ENCODE data around the gene CREB3L1.
"Not testable (repeated sequence)": the region's sequence is repeated elsewhere in the genome, so short reads cannot be mapped to it uniquely, and the experiment has no call there.

CREB3L1 gene

DNA sequence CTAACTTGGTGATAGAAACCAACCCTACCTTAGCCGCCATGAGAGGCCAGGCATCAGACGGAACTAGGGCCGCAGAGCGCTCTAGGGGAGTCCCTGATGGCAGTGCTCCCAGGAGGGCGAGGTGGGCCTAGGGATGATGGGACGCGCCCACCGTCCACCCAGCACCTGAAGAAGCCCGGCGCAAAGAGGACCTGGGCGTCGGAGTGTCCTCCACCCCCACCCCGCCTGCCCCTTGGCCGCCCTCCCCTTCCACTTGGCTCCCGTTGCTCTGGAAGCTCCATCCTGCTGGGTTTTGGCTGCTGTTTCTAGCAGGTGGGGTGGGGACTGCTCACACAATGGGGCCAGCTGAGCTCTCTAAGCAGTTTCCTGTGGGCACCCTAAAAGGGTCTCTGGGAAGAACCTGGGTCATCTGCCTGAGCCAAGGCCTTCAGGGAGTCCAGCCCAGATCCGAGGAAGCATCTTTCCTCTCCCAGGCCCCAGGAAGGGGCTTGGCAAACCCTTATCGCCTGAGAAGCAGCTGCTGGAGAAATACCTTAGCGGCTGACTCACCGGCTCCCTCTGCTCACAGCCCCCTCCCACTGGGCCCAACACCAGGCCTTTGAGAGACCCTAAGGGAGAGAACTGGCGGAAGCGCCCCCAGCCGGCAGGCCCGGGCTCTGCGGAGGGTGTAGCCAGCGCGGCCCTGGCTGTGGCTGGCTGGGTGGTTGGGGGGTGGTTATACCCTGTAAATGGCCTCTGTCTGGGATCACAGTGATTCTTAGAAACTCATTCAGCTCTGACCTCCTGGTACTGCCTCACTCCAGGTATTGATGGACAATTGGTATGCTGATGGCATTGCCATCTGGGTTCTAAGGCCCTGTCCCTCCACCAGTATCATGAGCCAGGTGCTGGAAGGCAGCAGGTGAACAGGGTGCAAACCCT, 19.3 kb downstream of the CREB3L1 start:
- DNase-seq, result peak; percentile 33

DNA sequence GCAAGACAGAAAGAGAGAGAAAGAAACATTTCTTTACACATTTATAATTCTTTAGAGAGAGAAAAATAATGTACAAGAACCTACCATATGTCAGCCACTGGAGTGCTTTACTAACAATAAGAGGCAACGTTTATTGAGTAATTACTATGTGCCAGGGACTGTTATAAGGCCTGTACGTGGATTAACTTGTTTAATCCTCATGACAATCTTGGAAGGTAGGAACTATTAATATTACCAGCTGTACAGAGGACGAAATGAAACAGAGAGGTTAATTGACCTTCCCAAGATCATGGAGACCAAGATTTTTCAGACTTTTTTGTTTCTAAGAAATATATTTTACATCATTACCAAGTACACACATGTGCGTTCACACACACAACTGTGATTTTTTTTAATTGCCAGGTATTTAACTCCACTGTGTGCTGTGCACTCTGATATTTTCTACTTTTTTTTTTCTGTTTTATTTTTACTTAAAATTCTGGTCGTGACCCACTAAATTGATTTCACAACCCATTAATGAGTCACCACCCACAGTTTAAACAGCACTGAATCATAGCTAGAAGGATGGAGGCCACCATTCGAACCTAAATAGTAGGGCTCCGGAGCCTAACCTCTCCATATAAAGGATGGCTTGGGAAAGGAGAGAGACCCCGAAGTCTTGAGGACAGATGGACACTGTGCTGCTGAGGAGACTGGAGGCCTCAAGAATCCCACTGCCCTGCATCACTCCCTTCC, 21.4 kb downstream of the CREB3L1 start:
- DNase-seq, result no peak

DNA sequence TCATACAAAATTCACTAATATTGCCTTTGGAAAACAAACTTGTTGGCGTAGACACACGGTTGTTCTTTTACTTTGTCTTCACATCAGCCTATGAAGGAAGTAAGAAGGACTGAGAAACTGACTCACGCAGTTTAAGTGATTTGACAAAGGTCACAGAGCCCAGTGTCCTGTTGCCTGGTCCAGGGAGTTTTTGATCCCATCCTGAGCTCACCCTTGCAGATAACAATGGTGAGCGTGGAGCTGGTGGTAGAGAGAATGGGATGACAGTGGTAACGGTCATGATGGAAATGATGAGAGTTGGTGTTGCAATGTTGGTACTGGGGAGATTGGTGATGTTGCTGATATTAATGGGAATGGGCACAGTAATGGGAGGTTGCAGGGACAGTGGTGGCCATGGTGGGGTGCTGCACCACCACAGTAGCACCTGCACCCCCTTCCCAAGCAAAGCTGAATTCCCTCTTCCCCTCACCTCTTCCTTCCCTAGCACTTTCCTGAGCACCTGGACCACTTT, 22.0 kb downstream of the CREB3L1 start:
- DNase-seq, result no peak

DNA sequence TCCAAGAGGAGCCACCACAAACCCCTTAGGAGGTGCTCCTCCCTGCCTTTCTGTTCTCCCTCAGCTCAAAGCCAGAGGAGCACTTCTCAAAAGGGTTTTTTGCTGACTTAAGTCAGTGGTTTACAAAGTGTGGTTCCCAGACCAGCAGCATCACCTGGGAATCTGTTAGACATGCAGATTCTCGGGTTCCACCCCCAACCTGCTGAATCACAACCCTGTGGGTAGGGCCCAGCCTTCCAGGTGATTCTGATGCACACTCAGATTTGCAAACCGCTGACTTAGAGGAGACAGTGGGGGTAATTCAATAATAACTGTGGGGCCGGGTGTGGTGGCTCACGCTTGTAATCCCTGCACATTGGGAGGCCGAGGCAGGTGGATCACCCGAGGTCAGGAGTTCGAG, 22.8 kb downstream of the CREB3L1 start:
- DNase-seq, result no peak

DNA sequence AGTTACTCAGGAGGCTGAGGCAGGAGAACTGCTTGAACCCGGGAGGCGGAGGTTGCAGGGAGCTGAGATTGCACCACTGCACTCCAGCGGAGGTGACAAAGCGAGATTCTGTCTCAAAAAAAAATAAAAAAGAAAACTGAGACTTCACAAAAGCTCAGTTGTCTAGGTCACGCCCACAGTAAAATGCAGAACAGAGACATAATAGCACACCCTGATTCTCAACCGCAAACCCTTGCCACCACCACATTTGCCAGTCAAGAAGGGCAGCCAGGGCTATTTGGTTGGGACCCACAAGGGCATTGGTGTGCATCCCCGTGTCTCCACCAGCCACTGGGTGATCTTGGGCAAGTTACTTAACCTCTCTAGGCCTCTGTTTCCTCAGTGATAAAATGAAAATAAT, 25.4 kb downstream of the CREB3L1 start:
- DNase-seq, result no peak

DNA sequence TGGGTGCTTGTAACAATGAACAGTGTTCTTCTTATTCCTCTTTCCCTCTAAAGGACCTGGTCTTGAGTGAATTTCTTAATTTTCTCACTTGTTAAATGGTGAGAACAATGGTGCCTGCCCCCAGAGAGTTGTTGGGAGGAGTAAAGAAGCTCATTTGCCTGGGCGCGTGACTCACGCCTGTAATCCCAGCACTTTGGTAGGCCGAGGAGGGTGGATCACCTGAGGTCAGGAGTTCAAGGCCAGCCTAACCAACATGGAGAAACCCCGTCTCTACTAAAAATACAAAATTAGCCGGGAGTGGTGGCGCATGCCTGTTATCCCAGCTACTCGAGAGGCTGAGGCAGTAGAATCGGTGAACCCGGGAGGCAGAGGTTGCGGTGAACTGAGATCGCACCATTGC, 26.6 kb downstream of the CREB3L1 start:
- DNase-seq, result not testable (repeated sequence)

DNA sequence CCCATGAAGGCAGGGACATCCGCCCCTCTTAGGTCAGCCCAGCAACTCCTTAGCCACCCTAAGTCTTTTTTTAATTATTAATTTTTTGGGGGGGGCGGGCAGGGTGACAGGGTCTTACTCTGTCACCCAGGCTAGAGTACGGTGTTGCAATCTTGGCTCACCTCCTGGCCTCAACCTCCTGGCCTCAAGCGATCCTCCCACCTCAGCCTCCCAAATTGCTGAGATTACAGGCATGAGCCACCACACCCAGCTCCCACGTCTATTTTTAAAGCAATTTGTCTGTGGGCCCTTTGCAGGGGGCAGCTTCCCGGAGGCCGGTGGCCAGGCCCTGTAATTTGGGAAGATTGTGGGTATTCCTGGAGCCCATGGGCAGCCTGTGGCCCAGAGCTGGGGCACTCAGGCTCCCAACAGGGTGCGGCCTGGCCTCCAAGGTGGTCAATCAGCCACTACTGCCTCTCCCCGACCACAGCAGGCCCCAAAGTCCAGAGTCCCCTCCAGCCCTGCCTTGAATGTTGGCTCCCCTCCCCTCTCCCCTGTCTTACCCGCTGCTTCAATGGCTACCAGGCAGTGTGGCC, 27.2 kb downstream of the CREB3L1 start:
- DNase-seq, result no peak

DNA sequence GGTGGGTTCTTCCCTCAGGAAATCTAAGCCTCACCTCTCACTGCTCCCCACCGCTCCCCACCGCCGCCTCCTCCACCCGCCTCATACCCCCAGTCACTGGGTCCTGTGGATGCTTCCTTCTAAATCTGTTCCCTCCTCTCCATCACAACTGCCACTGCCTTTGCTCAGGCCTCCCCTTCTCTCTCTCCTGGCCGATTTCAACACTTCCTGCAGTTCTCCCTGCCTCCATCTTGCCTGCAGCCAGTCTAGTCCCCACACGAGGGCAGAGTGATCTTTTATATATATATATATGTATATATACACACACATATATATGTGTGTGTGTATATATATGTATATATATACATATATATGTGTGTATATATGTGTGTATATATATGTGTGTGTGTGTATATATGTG, 27.8 kb downstream of the CREB3L1 start:
- DNase-seq, result no peak

DNA sequence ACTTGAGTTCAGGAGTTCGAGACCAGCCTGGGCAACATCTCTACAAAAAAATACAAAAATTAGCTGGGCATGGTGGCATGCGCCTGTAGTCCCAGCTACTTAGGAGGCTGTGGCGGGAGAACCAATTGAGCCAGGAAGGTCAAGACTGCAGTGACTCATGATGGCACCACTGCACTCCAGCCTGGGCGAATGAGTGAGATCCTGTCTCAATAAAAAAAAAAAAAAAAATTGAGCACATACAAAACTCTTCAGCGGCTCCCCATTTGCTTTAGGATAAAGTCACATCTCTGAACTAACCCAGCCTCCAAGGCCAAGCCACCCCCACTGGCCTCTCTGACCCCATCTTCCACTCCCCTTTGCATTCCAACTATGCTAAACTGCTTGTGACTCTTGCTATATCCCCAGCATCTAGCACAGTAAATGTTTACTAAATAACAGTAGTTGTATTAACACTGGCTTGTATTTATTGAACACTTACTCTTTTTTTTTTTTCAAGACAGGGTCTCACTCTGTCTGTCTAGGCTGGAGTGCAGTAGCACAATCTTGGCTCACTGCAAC, 28.9 kb downstream of the CREB3L1 start:
- no peak for DNase-seq

DNA sequence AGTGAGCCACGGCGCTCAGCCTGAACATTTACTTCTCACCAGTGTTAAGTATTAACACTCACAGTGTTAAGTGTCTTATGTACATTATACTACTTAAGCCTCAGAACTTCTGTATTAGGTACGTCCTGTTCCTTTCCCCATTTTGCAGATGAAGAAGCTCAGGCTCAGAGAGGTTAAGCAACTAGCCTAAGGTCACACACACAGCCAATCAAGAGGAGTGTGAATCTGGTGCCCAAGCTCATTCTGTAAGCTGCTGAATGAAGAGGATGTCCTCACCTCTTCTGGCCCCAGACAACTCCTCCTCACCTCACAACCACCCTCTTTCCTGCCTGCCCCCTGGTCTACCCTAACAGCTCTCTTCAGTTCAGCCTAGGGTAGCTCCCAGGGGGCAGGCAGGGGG, 29.9 kb downstream of the CREB3L1 start:
- DNase-seq, result no peak

DNA sequence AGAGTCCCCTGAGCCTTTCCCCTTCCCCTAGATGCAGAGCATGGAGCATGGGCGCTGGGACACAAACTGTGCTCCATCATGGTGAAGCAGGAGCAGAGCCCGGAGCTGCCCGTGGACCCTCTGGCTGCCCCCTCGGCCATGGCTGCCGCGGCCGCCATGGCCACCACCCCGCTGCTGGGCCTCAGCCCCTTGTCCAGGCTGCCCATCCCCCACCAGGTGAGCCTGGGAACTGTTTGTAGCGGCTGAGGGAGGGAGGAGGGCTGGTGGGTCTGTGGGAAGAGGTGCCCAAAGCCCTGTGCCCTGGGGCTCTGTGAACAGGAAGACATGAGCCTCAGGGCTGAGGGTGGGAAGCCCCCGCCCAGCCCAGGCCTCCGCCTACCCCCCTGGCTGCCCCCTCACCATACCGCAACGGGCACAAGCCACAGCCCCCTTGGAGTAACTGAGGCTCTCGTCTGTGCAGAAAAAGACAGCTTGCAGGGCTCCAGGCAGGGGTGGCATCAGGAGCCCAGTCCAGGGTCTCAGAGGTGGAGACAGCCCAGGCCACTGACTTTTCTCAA, 30.4 kb downstream of the CREB3L1 start:
- DNase-seq, result no peak

DNA sequence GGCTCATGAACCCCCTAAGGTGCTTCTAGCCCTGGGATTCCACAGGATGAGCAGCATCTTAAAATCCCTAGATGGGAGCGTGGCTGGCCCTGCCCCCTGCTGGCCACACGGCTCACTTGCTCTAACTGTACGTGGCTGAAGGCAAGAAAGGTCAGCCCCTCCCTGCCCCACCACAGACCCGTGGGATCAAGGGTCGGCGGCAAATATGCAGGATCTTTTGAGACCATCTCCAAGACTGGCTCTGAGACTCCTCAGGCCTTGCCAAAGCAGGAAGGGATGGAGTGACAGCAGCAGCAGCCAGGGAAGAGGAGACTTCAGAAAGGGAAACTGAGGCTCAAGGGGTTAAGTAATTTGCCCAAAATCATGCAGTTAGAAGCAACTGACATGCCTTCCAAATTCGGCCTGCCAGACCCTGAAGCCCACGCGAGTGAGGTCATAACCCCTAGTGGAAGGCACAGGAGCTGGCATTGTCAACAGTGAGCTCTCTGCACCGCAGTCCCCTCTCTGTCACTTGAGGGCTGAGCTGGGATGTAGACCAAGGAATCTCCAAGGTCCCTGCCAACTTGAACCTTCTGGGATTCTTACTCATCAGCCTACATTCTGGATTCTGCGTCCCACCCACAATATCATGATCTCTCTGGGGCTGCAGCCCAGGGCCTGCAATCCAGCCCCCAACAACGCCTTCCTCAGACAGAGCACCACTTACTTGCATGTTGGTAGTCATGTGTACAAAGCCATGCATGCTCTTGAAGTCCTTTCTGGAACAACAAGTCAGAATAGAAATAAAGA, 31.4 kb downstream of the CREB3L1 start:
- DNase-seq, result peak; percentile 31

DNA sequence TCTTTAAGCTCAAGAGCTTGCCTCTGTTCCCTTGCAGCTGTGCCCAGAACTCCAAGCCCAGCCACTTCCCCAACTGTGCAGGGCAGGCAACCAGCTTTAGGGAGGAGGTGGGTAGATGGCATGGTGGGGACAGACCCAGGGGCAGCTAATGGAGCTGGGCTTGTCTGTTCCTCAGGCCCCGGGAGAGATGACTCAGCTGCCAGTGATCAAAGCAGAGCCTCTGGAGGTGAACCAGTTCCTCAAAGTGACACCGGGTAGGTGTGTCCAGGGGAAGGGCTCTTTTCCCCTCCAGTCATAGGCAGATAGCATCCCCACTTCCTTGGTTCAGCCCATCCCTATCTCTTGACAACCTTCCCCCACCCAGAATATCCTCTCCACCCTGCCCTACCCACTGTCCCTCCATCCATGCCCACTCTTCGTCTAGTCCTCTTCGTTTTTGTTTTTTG, 32.4 kb downstream of the CREB3L1 start:
- no peak for DNase-seq

DNA sequence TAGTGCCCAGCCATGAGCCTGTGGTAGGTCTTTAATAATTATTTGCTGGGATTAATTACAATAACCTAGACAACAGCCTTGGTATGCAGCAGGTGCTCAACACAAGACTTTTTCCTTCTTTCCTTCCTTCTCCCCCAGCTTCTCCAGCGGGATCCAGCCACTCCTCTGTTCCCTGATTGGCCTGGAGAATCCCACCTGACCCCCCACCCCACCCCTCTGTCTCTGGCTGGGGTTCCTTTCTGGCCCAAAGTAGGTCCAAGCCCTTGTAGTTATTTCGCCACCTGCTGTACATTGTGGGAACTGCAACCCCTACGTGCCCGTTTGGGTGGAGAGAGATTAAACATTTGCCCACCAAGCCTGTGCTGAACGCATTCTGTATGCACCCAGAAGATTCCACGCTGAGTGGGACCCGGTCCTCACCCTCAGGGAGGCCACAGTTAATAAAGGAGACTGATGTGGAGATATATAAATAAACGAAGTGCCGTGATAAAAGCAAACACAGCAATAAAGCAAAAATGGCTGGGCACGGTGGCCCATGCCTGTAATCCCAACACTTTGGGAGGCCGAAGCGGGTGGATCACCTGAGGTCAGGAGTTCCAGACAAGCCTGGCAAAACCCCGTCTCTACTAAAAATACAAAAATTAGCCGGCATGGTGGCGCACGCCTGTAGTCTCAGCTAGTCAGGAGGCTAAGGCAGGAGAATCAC, 37.7 kb downstream of the CREB3L1 start:
- DNase-seq, result no peak

DNA sequence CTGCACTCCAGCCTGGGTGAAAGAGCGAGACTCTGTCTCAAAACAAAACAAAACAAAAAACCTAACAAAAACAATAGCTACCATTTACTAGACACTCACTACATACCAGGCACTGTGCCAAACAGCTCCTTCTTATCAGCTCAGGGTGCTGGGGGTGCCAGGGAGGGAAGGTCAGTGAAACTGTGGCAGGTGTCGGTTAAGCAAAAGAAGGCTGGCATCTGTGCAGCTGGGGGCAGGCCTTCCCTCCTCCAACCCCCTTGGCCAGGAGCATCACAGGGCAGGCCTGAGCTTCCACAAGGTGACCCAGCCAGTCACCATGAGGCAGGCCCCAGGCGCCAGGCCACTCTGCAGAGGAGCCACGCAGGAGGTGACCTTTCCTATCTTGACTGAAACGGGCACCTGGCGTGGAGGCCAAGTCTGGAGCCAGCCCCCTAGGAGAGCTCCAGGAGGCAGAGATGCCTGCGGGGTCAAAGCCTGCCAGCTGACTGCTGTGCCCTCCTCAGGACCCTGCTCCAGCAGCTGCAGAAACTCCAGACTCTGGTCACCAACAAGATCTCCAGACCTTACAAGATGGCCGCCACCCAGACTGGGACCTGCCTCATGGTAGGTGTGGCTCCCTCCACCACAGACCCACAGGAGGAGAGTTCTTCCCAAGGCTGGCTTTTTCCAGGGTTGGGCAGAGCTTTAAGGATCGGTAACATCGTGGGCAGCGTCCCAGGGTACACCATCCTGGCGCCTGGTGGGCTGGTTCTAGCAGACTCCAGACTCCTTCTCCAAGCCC, 38.5 kb downstream of the CREB3L1 start:
- DNase-seq, result peak; percentile 39

DNA sequence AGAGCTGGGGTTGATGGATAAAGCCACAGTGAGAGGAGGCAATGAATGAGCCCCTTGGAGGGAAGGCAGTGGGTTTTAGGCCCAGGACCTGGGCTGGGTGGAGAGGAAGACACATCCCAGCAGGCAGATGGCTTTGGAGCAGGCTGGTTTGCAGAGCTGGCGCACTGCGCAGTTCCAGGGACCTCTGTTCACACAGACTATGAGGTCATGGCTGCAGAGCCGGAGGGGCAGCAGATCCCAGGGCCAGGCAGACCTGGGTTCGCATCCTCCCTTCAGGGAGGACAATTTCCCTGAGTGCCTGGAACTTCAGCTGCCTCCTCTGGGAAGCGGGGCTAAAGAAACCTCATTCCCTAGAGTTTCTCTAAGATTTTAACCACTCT, 41.6 kb downstream of the CREB3L1 start:
- DNase-seq, result no peak

DNA sequence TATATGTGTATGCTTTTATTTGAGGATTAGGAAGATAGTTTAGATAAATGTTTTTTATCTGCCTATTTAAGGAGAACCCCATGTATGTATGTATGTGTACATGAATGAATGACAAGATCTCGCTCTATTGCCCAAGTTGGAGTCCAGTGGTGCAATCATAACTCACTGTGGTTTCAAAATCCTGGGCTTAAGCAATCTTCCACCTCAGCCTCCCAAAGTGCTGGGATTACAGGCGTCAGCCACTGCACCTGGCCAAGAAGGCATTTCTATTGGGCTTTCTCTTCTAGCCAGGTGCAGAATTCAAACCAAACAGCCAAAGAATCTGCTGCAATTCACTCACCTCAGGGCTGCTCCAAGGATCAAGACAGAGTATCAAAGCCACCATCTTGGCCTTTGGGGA, 44.3 kb downstream of the CREB3L1 start:
- DNase-seq, result no peak

DNA sequence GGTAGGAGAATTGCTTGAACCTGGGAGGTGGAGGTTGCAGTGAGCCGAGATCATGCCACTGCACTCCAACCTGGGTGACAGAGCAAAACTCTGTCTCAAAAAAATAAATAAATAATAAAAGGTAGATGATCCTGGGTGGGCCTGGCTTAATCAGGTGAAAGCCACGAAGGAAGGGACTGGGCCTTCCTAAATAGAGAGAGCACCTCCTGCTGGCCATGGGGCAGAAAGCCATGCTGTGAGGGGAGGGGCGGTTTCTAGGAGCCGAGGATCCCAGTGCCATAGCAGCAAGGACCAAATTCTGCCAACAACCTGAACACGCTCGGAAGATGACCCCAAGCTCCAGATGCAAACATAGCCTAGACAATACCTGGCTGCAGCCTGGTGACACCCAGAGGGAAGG, 45.3 kb downstream of the CREB3L1 start:
- DNase-seq, result no peak

DNA sequence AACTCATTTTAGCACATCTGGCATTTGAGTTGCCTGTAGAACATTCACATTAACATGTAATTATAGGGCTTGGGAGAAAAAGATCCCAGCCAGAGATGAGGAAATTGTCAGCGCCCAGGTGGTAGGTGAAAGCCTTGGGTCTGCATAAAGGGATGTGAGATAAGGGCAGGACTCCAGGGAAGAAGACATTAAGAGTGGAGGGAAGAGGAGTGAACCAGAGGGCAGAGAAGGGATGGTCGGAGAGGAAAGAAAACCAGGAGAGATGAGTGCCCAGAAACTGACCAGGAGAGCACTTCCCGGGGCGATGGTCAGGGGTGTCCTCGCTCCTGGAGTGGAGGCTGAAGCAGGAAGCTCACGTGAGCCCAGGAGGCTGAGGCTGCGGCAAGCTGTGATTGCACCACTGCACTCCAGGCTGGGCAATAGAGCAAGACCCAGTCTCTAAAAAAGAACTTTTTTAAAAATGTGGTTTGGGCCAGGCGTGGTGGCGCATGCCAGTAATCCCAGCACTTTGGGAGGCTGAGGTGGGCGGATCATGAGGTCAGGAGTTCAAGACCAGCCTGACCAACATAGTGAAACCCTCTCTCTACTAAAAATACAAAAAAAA, 49.5 kb downstream of the CREB3L1 start:
- peak; percentile 7 for DNase-seq

DNA sequence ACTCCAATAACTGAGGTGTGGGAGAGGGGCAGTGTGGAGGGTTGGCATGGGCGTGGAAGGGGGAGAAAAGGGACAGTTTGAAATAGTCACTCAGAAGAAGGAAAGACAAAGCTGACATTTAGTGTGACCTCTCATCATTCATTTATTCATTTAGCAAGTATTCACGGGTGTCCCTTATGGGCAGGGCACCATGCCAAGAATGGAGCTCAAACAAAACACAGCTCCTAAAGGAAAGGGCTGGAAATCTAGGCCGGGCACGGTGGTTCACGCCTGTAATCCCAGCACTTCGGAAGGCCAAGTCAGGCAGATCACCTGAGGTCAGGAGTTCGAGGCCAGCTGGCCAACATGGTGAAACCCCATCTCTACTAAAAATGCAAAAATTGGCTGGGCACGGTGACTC, 50.4 kb downstream of the CREB3L1 start:
- no peak for DNase-seq

Data from NCI-H1105 (cell line).